Activated T-helper 1 cell treated with anti-CD3 and anti-CD28 coated beads, Interleukin-2, amount 50 U/mL, for 16 hours (primary cell): Measurements from ENCODE around the gene PEPD.
A peak's percentile ranks its signal among the peaks of the same experiment; 100 is the strongest.

Experiments used
- DNase-seq, 2 donors: peaks; one replicate each; pipeline ENCODE4 v3.0.0-alpha.2; 2020; ENCODE audit warnings: low read depth in 1 of 2, low spot score in 1 of 2

Gene PEPD

DNA sequence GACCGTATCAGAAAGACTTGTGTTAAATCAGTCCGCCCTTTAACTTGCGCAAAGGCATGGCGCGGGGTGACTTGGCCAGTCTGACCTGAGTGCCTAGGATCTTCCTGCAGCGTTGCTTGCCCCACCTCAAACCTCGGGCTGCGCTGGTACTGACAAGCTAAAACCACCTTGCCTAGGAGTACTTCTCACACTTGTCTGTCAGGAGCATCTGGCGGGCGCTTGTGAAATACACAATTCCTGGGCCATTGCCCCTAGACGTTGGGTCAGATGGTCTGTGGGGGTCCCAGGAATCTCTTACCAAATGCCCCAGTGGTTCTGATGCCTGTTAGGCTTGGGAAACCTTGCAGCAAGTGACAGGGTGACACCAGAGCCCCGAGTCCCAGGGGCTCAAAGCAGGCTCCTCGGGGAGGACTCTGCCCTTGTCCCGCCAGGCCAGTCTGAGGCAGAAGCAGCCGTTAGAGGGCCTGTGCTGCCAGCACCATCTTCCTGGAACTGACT is 135.2 kb downstream of the PEPD start:
- no peak for DNase-seq

DNA sequence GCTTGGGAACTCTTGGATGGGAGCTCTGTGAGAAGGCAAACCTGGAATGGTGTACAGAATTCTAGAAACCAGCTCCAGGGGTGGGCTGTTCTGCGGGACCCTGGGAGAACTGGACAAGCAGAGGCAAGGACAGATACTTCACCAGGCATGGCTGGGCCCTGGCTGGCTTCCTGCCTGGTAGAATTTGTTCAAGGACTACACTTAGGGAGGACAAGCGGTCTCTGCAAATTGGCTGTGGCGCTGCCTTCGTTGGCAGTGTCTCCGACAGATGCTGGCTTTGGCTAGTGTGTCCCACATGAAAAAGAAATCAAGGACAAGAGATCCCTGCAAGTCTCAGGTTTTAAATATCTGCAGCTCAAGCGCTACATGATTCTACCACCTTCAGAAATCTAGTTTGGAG is 135.6 kb downstream of the PEPD start:
- no peak for DNase-seq

DNA sequence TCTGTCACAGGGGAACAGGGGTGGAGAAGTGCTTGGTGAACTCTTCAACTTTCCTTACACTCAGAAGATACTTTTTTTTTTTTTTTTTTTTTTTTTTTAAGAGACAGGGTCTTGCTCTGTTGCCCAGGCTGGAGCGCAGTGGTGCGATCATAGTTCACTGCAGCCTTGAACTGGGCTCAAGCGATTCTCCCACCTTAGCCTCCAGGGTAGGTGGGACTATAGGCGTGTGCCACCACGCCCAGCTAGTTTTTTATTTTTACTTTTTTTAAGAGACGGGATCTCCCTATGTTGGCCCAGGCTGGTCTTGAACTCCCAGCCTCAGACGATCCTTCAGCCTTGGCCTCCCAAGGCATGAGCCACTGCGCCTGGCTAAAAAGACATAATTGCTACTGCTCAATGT is 136.6 kb downstream of the PEPD start:
- DNase-seq, result no peak

DNA sequence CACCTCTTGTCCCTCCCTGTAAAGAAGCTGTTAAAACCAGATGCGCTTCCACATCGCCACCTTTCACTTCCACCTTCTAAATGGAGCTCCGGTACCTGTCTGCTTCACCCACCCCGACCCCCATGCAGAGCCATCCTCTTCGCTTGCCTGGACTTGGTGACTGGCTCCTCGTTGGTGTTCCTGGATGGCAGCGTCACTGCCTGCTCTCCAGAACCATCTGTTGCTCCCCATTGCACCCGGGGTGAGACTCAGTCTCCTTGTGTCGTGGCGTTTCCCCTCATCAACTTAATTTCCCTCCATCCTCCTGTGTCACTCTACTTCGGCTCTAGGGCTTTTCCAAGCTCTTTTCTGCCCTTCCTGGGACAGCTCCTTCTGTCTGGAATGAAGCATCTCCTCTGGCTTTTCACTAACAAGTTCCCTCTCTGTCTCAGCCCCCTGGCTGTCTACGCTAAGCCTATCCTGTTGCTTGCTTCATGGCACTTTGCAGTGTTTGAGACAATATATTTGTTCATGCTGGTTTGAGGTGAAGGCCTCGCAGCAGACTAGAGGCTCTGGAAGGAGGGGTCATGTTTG is 137.8 kb downstream of the PEPD start:
- no peak for DNase-seq

DNA sequence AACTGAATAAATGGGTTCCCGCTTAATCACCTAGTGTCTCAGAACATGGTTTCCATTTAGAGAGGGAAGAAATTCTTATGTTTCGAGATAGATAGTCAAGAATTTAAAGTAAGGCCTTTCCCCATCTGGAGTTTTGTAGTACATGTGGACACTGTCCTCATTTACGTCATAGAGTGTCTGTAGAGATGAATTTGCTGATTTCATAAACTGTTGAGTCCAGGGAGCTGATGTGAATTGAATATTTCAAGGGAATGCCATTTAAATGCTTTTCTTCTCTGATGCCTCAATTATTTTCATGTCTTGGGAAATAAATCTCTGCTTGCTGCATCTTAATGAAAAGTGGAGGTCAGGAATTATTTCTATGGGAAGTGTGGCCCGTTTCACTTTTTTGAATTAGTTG is 138.6 kb downstream of the PEPD start:
- DNase-seq, result no peak

DNA sequence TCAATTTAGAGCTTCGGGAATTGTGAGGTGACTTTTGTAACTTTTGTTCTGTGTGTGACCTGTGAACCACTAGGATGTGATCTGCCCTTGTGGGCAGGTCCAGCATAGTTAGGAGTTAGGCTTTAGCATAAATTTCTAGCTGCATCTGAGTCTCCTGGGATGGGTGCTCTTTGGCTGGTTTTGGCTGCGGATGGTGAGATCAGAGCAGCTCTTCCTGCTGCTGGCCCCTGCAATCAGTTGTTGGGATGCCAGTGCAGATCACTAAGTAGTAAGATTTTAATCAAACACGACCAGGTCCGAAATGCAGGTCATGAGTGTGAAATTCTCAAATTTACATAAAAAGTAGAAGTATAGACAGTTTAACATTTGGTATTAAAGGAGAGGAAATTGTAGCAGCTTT is 139.6 kb downstream of the PEPD start:
- no peak for DNase-seq

DNA sequence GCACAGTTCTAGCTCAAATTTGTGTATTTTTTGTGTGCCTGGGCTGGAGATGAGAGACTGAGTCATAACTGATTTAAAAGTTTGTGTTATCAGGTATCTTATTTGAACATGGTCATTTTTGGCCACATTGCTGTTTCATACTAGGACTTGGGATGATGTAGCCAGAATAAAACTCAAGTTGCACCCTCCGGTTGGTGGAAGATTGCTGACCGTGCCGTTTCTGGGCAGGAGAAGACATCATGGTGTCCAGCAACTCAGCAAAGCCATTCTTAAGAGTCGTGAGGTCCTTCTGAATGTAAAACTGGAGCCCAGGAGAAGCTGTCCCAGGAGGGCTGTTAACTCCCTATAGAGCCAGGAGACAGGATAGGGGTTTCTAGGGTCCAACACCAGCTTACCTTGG is 140.5 kb downstream of the PEPD start:
- DNase-seq, result no peak

DNA sequence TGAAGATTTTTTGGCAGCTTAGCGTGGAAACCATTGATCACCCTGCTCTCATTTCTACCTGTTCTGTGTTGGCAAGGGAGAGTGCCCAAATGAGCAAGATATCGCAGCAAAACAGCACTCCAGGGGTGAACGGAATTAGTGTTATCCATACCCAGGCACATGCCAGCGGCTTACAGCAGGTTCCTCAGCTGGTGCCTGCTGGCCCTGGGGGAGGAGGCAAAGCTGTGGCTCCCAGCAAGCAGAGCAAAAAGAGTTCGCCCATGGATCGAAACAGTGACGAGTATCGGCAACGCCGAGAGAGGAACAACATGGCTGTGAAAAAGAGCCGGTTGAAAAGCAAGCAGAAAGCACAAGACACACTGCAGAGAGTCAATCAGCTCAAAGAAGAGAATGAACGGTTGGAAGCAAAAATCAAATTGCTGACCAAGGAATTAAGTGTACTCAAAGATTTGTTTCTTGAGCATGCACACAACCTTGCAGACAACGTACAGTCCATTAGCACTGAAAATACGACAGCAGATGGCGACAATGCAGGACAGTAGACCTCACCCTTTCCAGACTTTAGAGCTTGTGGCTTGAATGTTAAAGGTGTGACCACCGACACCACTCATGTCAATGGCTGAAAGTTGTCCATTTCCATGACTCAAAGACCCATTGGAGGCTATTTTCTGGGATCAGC is 142.3 kb downstream of the PEPD start:
- no peak for DNase-seq

DNA sequence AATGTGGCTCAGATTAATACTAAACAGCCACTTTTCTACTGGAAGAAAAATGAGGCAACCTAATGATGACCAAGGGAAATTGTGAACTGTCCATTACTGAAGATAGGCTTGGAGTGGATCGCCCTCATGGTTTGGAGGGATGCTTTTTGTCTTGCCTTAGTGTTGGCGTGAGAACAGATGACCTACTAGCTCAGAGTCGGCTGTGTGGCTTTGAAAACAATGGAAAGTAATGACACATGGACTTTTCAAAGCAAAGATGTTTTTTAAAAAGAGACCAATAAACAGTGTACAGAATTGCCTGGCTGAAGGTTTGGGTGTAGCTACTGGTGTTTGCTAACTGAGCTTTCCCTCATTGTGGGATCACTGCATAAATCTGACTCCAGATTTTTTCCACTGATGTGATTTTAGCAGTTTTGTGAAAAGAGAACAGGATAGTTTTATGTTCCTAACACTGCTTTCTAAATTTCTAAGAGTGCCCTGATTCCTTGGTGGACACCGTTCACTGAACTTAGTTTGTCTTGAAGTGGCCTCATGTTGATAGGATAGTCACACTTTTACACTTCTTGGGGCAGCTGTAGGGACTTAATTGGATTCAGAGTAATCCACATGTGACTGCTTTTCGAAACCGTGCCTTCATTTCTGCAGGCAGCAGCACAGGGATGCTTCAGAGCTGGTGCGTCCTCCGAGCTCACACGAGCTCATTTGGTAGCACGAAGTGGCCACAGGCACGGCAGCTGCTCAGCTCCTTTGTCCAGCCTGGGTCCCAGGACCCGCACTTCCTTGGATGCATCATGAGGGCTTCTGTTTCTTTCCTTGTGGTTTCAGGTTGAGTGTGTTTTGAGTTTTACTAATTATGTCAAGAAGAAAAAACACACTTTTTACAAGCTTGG is 143.8 kb downstream of the PEPD start:
- DNase-seq, result no peak

DNA sequence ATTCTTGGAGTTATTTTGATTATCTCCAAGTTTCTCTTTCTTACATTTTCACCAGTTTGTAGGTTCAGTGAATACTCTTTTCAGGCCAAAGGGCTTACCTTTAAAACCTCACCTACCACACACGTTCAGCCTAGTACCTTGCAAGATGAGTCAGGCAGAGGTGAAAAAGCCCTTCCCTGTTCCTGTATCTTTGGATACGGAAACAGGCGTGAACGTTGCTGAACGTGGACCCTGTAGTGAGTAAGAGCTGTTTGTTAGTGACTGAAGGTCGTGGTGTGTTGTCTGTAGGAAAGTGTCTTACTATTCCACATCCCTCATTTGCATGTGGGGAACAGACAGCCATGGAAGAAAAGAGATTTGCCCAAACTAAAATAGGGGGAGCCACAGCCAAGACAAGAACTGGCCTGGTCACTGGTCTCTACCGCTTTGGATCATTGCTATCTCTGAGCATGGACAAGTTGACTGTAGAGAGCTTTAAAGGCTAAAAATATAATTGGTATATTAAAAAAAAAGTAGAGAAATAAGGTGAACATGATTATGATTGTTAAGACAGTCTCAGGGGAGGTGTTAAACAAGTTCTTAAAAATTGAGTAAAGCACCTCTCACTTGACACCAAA is 144.5 kb downstream of the PEPD start:
- DNase-seq, result no peak

DNA sequence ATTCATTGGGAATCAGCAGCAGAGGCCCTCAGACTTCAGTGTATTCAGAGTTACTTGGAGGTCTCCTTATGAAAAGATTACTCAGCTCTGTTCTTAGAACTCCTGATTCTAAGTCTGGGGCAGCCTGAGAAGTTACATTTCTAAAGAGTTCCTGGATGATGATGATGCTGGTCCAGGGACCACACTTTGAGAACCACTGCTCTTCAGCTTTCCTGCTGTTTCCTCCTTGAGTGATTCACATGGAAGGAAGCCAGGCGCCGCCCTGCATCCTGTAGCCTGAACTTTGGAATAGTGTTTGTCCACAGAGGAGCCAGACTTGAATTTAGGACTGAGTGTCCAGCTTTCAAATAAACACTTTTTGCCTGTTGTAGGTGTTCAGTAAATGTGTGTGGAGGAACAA is 145.2 kb downstream of the PEPD start:
- no peak for DNase-seq

DNA sequence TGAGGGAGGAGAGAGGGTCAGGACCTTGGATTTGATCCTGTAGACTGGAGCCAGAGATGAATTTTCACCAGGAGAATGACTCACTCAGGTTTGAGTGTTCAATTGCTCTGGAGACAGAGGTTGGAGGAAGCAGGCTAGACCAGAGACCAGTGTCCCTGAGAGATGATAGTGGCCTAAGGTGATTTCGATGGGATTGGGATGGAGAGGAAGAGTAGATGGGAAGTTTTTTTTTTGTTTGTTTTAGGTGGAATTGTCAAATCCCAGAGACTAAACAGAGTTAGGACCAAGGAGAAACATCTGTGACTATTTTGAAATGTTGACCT is 145.8 kb downstream of the PEPD start:
- DNase-seq, result no peak

DNA sequence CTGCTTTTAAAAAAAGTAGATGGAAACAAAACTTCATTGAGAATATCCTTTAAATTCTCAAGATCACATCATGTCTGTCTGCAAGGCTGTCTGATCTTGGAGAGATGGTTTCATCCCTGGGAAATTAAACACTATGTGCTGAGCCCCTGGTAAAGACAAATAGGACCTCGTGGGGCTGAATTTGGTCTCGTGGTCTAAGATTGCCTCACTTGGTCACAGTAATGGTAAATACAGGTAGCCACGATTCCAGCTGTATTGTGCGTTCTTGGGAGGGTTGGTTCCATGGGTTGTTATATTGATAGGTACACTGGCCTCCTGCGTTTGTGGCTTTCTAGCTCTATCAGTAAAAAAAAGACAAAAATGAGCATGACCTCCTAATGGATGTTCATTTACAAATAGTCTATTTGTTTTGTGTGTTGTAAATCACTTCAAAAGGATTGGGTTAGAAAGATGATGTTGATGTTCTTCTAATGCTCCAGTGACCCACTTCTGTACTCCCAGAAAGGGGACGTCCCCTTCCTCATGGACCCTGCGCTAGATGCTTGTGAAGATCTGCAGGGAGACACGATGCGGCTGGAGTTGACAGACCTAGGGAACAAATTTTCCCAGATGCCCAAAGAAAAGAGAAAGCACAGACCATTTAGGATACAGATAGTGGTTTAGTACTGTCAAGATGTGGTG is 146.3 kb downstream of the PEPD start:
- no peak for DNase-seq

DNA sequence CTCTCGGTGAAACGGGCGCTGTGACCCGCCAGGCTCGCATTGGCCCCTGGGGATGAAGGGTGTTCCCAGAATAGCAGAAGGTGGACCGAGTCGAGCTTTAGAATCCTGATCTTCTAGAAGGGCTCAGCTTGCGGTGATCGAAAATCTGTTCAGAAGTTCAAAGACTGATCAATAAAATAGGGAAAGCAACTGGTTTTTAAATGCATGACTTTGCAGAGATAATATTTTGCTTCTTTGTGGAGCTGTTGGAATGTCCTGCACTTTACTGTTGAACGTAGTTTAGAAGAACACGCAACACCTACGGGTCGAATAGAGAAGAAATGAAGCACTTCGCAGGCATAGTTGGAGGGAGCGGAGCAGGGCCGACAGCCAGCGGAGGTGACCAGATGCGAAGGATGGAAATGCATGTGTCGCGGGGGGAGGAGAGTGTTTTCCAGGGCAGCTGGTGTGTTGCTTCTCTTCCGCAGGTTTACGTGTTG is 147.3 kb downstream of the PEPD start:
- no peak for DNase-seq

DNA sequence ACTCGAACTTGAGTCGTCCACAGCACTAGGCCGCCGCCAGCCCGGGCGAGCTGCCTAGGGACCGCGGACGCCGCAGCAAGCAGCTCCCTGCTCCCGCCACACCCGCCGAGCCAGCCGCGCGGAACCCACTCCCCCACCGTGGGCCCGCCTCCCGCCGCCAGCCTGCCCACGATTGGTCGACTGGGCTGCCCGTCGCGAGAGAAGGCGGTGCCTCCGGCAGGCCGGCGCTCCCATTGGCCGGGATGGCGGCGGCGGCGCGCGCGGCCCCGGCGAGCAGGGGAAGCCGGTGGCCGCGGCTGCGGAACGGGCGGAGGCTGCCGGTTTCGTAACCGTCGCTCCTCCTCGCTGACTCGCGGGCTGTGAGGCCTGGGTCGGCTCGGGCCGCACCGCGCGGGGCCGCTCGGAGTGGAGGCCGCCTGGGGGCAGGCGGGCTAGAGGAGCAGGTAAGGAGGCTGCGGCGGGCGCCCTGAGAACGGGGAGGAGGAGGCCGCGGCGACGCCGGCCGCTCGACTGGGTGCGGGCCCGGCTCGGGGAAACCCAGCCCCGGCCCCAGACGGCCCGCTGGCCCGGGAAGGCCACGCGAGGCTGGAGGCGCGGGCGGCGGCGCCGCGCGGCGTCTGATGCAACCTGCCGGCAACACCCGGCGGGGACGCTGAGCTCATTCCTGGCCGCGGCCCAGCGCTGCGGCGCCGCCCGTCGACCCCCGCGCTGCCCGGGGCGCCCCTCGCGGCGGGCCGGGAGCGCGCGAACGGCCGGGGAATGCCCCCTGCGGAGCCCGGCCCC is 147.9 kb downstream of the PEPD start, which contains the start of gene CEBPG:
Gene CEBPG (plus strand): TSS at position 257 of the 783 bp plus-strand sequence. CDS start 5,531 bp downstream, outside the sequence.
- peak; percentile 89 to 94 for DNase-seq

DNA sequence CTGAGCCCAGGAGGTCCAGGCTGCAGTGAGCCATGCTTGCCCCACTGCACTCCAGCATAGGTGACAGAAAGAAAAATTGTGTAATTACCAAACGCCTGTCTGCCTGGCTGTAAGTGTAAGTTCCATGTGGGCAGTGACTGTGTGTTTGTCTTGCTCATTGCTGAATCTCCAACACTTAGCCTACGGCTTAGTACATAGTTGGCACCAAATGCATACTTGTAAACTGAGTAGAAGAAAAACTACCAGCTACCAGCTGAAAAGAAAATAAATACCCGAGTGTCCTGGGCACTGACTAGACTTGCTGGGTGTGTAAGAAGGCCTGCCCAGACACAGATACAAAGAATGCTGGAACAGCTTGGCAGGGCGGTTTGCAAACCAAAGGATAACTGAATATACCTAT is 150.8 kb downstream of the PEPD start:
- DNase-seq, result no peak

DNA sequence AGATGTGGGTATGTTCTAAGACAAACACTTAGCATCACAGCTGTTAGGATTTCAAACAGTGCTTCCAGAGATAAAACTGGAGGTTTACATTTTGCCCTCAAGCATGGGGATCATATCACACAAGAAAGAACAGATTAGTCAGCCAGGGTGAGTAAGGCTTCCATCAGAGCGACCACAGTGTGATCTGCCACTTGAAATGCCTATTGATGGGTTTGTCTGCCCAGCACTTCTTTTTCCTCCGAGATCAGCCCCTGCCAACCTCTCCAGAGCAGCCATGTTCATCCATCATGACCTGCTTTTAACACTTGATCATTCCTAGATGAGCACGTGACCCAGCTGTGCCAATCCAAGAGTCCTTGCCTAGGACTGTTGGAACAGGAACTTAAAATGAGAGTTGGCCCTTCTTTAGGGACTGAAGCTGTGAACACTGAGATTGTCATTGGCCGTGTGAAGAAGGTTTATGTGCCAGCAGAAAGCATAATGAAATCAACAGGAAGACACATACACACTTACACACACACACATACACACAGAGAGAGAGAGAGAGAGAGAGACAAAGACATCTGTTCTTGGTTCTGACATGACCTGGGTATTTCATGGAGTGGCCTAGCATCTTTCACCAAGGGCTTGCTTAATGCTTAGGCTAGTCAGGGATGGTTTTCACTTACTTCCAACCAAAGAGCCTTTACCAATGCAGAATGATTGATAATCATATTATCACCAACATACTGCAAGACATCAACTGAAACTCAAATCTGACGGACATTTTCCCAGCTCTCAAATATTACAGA is 153.3 kb downstream of the PEPD start:
- DNase-seq, result no peak

DNA sequence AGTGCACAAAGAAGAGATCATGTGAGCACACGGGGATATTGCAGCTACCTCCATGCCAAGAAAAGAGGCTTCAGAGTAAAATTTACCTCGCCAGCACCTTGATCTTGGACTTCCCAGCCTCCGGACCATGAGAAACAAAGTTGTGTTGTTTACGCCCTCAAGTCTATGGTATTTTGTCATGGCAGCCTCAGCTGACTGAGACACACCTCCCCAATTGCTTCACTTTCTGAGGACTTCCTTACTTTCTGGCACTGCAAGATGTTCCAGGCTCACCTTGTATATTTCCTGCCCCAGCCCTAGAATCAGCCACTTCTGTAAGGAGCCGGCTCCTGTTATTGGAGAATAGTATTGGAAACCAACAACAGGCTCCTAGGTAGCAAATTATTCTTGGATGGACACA is 154.7 kb downstream of the PEPD start:
- no peak for DNase-seq

DNA sequence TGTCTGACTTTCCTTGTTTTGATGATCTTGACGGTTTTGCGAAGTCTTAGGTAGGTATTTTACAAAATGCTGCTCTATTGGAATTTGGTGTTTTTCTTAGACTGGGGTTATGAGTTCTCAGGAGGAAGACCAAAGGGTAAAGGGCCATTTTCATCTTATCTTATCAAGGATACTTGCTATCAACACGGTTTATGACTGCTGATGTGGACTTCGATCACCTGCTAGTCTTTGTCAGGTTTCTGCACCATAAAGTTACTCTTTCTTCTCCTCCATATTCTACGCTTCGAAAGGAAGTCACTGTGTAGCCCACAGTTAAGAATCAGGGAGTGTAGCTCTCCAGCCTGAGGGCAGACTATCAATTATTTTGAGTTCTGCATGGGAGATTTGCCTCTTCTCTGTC is 155.5 kb downstream of the PEPD start:
- DNase-seq, result no peak
